HTERT RPE-1 (cell line): ENCODE data around the gene AP3B1.

ENCODE experiments used
- in situ Hi-C: fragments of 300-500 bp; cut with MboI; formaldehyde crosslinking; loops from 4 replicates; pipeline ENCODE4 v1.14.3; 2020; ENCODE audit warnings: low sequenced_read_pairs

Gene AP3B1

GRCh38 chr5:78162253-78162862, 132.1 kb downstream of the AP3B1 start:
- in situ Hi-C loops: no loop called here

DNA sequence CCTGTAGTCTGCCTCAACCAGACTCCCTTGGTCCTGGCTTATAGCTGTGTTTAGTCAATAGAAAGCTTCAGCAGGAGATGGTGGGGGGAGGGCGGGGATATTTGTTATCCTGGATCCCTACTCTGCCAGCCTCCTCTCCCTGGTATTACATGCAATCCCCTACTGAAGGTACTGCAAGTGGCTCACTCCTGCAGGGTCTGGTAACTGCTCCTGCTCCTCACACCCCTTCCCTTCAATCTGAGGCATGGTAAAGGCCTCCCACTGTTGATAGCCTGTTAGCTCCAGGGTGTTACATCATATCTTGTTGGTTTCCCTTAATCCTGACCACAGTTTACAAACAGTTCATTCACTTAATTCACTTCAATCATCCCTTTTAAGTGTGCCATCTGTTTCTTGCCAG, 137.5 kb downstream of the AP3B1 start:
- in situ Hi-C loops: no loop called here

- in situ Hi-C loops: no loop called here
Observed at GRCh38 chr5:78151594-78152271, 142.8 kb downstream of the AP3B1 start.

- in situ Hi-C loops: no loop called here
Observed at GRCh38 chr5:78137290-78137689, 157.2 kb downstream of the AP3B1 start.

GRCh38 chr5:78133423-78133822, 161.1 kb downstream of the AP3B1 start:
- in situ Hi-C loops: no loop called here

DNA sequence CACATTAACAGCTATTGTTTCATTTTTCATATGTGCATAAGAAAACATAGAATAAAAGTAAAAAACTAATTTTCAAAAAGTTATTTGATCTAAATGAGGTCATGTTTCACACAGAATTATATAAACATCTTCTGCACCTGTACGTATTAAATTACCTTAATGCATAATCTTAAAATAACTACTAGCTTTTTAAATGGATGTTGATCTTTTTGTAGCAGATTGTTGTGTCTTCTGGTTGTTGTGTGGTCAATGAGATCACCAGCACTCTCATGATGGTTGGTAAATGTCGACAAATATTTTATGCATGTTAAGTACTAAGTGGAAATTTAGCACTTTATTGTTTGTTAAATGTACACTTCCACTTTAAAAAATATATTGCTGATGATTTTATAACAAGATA, 162.0 kb downstream of the AP3B1 start:
- in situ Hi-C loops: no loop called here

DNA sequence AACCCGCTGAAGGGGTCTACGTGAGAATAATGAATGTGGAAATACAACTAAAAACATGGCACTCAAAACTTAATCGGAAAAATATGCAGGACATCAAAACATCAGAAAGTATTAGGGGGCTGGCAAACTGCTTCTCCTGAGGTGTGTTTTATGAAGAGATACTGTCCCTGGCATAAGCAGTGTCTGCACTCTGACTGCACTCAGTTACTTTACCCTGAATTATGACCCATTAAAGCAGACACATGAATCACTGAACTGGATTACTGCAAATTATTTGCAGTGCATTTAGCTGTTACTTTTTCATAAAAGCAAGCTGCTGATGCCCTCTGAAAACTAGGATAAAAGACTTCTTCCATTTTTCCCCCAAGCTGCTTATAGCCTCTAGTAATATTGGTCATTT, 164.9 kb downstream of the AP3B1 start:
- in situ Hi-C loops: no loop called here

GRCh38 chr5:78127875-78128274, 166.6 kb downstream of the AP3B1 start:
- in situ Hi-C loops: no loop called here

DNA sequence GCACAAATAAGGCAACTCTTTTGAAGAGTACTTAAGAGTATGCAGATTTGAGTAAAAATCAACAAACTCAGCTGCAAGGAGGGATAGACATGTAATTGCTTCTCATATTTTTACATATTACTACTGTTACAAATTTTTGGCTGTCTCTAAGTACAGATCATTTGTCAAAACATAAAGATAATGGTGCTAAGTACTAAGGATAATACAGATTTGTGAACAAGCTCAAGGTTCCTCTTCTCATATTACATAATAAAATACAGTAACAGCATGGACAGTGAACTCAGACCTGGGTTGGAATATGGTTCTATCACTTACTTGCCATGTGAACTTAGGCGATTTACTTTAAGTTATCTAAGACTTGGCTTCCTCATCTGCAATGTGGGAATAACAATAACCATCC, 168.0 kb downstream of the AP3B1 start:
- in situ Hi-C loops: no loop called here

- in situ Hi-C loops: no loop called here
Observed at GRCh38 chr5:78116167-78116566, 178.3 kb downstream of the AP3B1 start.

DNA sequence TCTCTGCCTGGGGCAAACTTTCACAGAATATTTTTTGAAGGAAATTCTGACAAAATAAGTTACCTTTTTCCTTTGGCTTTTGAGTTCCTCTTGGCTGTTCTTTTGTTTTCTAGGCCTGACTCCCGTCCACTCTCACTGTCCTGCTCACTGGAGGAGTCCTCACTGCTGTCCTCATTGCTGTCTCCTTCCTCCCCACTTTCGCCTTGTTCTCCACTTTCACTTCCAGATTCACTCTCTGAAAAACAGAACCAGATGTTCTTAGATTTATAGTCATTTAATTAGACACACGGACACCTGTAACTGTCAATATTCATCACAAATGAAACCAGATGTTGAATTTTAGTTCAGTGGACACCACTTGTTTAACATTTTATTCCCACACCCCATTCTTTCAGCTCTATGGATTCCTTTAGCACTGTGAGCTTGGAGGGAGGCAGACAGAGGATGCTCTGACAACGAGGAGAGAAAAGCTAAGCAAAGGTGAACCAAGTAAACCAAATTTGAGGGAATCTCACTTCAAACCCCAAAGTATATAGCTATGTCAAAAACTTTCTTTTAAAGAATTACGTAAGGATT, 180.7 kb downstream of the AP3B1 start:
- in situ Hi-C loops: no loop called here

- in situ Hi-C loops: no loop called here
Observed at GRCh38 chr5:78112931-78113330, 181.6 kb downstream of the AP3B1 start.

- in situ Hi-C loops: no loop called here
Observed at GRCh38 chr5:78109891-78110324, 184.6 kb downstream of the AP3B1 start.

DNA sequence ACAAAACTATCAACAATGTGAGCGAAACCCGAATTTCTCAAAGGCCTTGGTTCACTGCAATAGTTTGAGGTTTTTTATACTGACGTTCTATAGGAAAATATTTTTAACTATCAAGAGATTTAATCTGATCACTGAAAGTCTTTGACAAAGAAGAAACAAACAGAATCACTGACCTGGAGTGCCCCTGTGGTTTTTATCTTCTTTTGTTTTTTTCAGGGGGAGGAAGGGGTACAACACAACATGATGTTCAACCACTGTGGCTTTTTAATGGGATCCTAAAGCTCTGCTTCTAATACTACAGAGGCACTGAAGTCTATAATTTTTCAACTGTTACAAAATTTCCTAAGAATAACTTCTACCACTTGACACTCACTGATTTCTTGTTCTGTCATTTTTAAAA, 185.9 kb downstream of the AP3B1 start:
- in situ Hi-C loops: no loop called here

GRCh38 chr5:78103232-78103918, 191.1 kb downstream of the AP3B1 start:
- in situ Hi-C loops: no loop called here

DNA sequence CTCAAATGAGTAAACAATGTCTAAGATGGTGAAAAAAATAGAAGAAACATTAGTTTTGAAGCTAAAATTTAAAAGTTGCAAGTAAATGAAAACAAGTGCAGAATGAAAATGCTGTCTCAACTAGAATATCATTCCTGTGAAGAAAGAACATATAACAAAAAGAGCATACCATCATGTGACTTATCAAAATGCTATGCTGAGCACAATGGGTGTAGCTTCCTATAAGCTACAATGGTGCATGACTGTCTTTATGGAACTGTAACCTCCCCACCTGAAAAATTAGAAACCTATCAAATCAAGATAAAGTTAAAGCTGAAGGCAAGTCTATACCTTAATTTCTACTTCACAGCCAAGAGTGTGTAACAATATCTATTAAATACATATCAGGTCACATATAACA, 192.0 kb downstream of the AP3B1 start:
- in situ Hi-C loops: no loop called here

- in situ Hi-C loops: no loop called here
Observed at GRCh38 chr5:78095125-78095524, 199.4 kb downstream of the AP3B1 start.

- in situ Hi-C loops: no loop called here
Observed at GRCh38 chr5:78090002-78090401, 204.5 kb downstream of the AP3B1 start.

DNA sequence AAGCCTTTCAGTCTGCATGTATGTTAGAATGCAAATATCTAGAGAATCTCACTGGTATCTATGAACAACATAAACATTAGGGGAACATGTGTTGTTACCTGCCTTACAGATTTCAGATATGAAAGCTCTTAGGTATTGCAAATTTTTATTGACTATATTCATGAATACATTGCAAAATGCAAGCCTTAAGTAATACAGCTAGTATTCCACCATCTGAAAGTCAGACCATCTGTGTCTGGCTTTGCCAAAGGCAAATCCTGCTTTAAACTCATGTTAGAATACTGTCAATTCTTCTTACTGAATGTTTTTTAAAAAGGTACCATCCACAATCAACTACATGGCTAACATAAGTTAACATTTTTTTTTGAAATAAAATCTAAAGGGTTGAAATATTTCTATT, 215.6 kb downstream of the AP3B1 start:
- in situ Hi-C loops: no loop called here

DNA sequence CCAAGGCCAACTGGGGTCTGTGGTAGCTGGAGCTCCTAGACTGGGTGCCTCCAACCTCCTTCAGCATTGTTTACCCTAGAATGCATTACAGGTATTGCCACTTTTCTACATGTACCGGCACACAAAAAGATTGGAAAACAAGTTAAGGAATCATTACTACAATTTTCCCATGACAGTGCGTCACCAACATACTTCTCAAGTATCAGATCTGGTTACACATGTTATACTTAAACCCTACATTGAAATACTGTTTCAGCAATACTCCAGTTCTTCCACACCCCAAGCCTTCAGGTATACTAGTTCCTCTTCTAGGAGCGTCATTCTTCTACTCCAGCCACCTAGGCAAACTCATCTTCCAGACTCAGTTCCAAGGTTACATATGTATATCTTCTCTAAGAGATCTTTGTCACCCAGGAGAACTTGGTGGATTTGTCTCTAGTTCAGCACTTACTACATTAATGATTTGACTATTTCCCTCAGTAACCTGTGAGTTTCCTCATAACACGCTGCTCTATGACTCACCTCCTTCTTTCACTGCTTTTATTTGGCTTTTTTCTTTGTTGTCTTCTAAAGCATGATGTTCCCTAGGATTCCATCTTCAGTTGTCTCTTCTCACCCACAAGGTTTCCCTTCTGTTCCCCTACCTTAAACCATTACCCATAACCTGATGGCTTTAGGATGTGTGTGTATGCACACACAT, 217.0 kb downstream of the AP3B1 start:
- in situ Hi-C loops: no loop called here

DNA sequence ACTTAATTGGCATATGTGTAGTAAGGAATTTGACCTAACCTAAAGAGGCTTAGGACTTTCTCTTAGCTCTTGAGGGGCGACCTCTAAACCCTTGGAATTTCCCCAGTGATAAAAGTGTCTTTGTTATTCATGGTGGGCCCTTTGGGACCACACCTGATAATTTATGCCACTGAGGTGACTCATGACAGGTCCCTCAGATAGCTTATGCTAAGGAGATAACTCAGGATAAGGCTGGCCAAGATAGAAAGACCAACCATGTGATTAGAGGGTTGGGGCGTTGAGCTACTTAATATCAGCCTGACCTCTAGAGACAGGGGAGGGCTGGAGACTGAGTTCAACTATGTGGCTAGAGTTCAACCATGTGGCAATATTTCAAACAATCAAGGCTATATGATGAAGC, 218.1 kb downstream of the AP3B1 start:
- in situ Hi-C loops: no loop called here
